ENCODE measurements around the gene KIAA0040. TPM values are rescaled to one million over a fixed set of nuclear protein-coding genes. Genes with fewer than 3 reads are reported as not detected.

KIAA0040 gene
- total and polyA plus RNA-seq, 8 donors: 17.6 to 42.9 (median 21.9) TPM

GRCh38 chr1:175172503-175172902, 20.1 kb downstream of the KIAA0040 start:
- H3K27ac ChIP-seq: no peak overlapping the region
- H3K4me3 ChIP-seq: no peak overlapping the region
- no peak for ATAC-seq
- H3K27me3 ChIP-seq: no peaks in the 10 kb centered on the region
- no peak for TF ChIP-seq CTCF (IDR thresholded peaks at IDR 0.05)
- H3K36me3 ChIP-seq: peaks cover 0 to 60% of the 10 kb centered on the region in 2 donors
- intact Hi-C loops (cut with DNase I): no loop called here
- no peak for DNase-seq
- H3K4me1 ChIP-seq: peaks cover 0 to 33% of the 10 kb centered on the region in 2 donors
- no peaks in the 10 kb centered on the region for H3K9me3 ChIP-seq

- intact Hi-C loops (cut with DNase I): no loop called here
- H3K27me3 ChIP-seq: no peaks in the 10 kb centered on the region
- TF ChIP-seq CTCF (IDR thresholded peaks at IDR 0.05): no peak
- peak overlapping the region in 1 of 2 donors; percentile 21 for H3K27ac ChIP-seq
- ATAC-seq (no peak), DNase-seq (no peak)
- peaks cover 0 to 30% of the 10 kb centered on the region in 2 donors for H3K4me1 ChIP-seq
- H3K4me3 ChIP-seq: no peak overlapping the region
- no peaks in the 10 kb centered on the region for H3K9me3 ChIP-seq
- H3K36me3 ChIP-seq: peaks cover 0 to 52% of the 10 kb centered on the region in 2 donors
Measured at GRCh38 chr1:175171036-175171913, 21.3 kb downstream of the KIAA0040 start.

GRCh38 chr1:175169286-175170018, 23.1 kb downstream of the KIAA0040 start:
- ATAC-seq: peak; percentile 76

GRCh38 chr1:175168782-175169181, 23.8 kb downstream of the KIAA0040 start:
- peaks cover 0 to 23% of the 10 kb centered on the region in 2 donors for H3K4me1 ChIP-seq
- no peaks in the 10 kb centered on the region for H3K9me3 ChIP-seq
- DNase-seq: no peak
- H3K27ac ChIP-seq: peak overlapping the region in 1 of 2 donors; percentile 72
- no peak for ATAC-seq
- TF ChIP-seq CTCF (IDR thresholded peaks at IDR 0.05): no peak
- no peak overlapping the region for H3K4me3 ChIP-seq
- no peaks in the 10 kb centered on the region for H3K27me3 ChIP-seq
- H3K36me3 ChIP-seq: peaks cover 0 to 60% of the 10 kb centered on the region in 2 donors
- intact Hi-C loops (cut with DNase I): no loop called here

More at GRCh38 chr1:175169286-175170018, 23.1 kb downstream of the KIAA0040 start:
- intact Hi-C loops (cut with DNase I): no loop called here
- TF ChIP-seq CTCF (IDR thresholded peaks at IDR 0.05): no peak
- Histone ChIP-seq H3K4me1 (peaks cover 0 to 27% of the 10 kb centered on the region in 2 donors), H3K27ac (peak overlapping the region in 1 of 2 donors; percentile 72), H3K36me3 (peaks cover 0 to 60% of the 10 kb centered on the region in 2 donors), H3K4me3 (no peak overlapping the region), H3K27me3 (no peaks in the 10 kb centered on the region), H3K9me3 (no peaks in the 10 kb centered on the region)
- no peak for DNase-seq

GRCh38 chr1:175167861-175168260, 24.7 kb downstream of the KIAA0040 start:
- DNase-seq (no peak), ATAC-seq (no peak)
- TF ChIP-seq CTCF (IDR thresholded peaks at IDR 0.05): no peak
- Histone ChIP-seq H3K4me3 (no peak overlapping the region), H3K27me3 (no peaks in the 10 kb centered on the region), H3K4me1 (peaks cover 0 to 23% of the 10 kb centered on the region in 2 donors), H3K36me3 (peaks cover 0 to 65% of the 10 kb centered on the region in 2 donors), H3K9me3 (no peaks in the 10 kb centered on the region), H3K27ac (no peak overlapping the region)
- intact Hi-C loops (cut with DNase I): no loop called here

Data from left lung (tissue), 10 donors.